ENCODE data around the gene LPO.

The LPO gene

GRCh38 chr17:58228679-58229078 is 9.7 kb upstream of the LPO start:
- Histone ChIP-seq H4K12ac (ENCODE audit: low read depth, low read length) (no peak overlapping the region), H3K79me2 (ENCODE audit: control insufficient read depth, insufficient read depth, low read length, poor library complexity) (no peaks in the 10 kb centered on the region), H2BK12ac (ENCODE audit: low read length) (no peak overlapping the region), H3K23ac (ENCODE audit: low read length) (no peak overlapping the region), H3K4ac (ENCODE audit: low read depth, low read length) (no peak overlapping the region), H3K4me3 (ENCODE audit: low read depth, low read length) (no peak overlapping the region), H2AK5ac (ENCODE audit: low read length) (no peak overlapping the region), H3K9me3 (ENCODE audit: insufficient read depth, low read depth, low read length) (no peaks in the 10 kb centered on the region), H3K79me1 (ENCODE audit: low read length) (no peaks in the 10 kb centered on the region), H3K4me1 (ENCODE audit: control insufficient read depth in 1 of 2, insufficient read depth in 2 of 2, low read length in 2 of 2) (no peaks in the 10 kb centered on the region), H3K9ac (ENCODE audit: low read length) (no peak overlapping the region), H3K14ac (ENCODE audit: low read length) (no peak overlapping the region), H3K27me3 (ENCODE audit: insufficient read depth, low read length) (no peaks in the 10 kb centered on the region), H2BK5ac (ENCODE audit: low read depth, low read length, poor library complexity) (no peak overlapping the region), H2BK120ac (ENCODE audit: insufficient read depth, low read length, poor library complexity) (no peak overlapping the region), H2AFZ (ENCODE audit: insufficient read depth, low read length, poor library complexity) (no peak overlapping the region), H3K36me3 (ENCODE audit: control insufficient read depth in 1 of 2, insufficient read depth in 2 of 2, low read length in 2 of 2) (no peaks in the 10 kb centered on the region), H3K4me2 (ENCODE audit: low read length) (no peak overlapping the region), H3K18ac (ENCODE audit: low read length) (no peak overlapping the region), H4K8ac (ENCODE audit: low read depth, low read length) (no peak overlapping the region), H3K27ac (ENCODE audit: low read depth, low read length) (no peak overlapping the region), H4K91ac (ENCODE audit: low read depth, low read length) (no peak overlapping the region)
- no CpG with 5 or more reads among the region's 3 CpGs for WGBS (ENCODE audit: extremely low coverage, insufficient coverage, insufficient read length)
- DNase-seq: no peak

GRCh38 chr17:58229384-58229783 is 9.0 kb upstream of the LPO start:
- Histone ChIP-seq H3K14ac (ENCODE audit: low read length) (no peak overlapping the region), H3K27ac (ENCODE audit: low read depth, low read length) (no peak overlapping the region), H3K4ac (ENCODE audit: low read depth, low read length) (no peak overlapping the region), H3K4me1 (ENCODE audit: control insufficient read depth in 1 of 2, insufficient read depth in 2 of 2, low read length in 2 of 2) (no peaks in the 10 kb centered on the region), H4K12ac (ENCODE audit: low read depth, low read length) (no peak overlapping the region), H4K91ac (ENCODE audit: low read depth, low read length) (no peak overlapping the region), H2BK5ac (ENCODE audit: low read depth, low read length, poor library complexity) (no peak overlapping the region), H3K23ac (ENCODE audit: low read length) (no peak overlapping the region), H3K27me3 (ENCODE audit: insufficient read depth, low read length) (no peaks in the 10 kb centered on the region), H3K18ac (ENCODE audit: low read length) (no peak overlapping the region), H2AFZ (ENCODE audit: insufficient read depth, low read length, poor library complexity) (no peak overlapping the region), H3K4me2 (ENCODE audit: low read length) (no peak overlapping the region), H3K9ac (ENCODE audit: low read length) (no peak overlapping the region), H3K36me3 (ENCODE audit: control insufficient read depth in 1 of 2, insufficient read depth in 2 of 2, low read length in 2 of 2) (no peaks in the 10 kb centered on the region), H2BK120ac (ENCODE audit: insufficient read depth, low read length, poor library complexity) (no peak overlapping the region), H4K8ac (ENCODE audit: low read depth, low read length) (no peak overlapping the region), H2BK12ac (ENCODE audit: low read length) (no peak overlapping the region), H3K4me3 (ENCODE audit: low read depth, low read length) (no peak overlapping the region), H3K79me1 (ENCODE audit: low read length) (no peaks in the 10 kb centered on the region), H3K9me3 (ENCODE audit: insufficient read depth, low read depth, low read length) (no peaks in the 10 kb centered on the region), H2AK5ac (ENCODE audit: low read length) (no peak overlapping the region), H3K79me2 (ENCODE audit: control insufficient read depth, insufficient read depth, low read length, poor library complexity) (no peaks in the 10 kb centered on the region)
- DNase-seq: no peak
- no CpG with 5 or more reads among the region's 1 CpG for WGBS (ENCODE audit: extremely low coverage, insufficient coverage, insufficient read length)

- Histone ChIP-seq H2BK5ac (ENCODE audit: low read depth, low read length, poor library complexity) (no peak overlapping the region), H2AK5ac (ENCODE audit: low read length) (no peak overlapping the region), H3K4me3 (ENCODE audit: low read depth, low read length) (no peak overlapping the region), H3K4me2 (ENCODE audit: low read length) (no peak overlapping the region), H4K8ac (ENCODE audit: low read depth, low read length) (no peak overlapping the region), H3K27ac (ENCODE audit: low read depth, low read length) (no peak overlapping the region), H2BK12ac (ENCODE audit: low read length) (no peak overlapping the region), H3K4me1 (ENCODE audit: control insufficient read depth in 1 of 2, insufficient read depth in 2 of 2, low read length in 2 of 2) (no peaks in the 10 kb centered on the region), H3K23ac (ENCODE audit: low read length) (no peak overlapping the region), H3K36me3 (ENCODE audit: control insufficient read depth in 1 of 2, insufficient read depth in 2 of 2, low read length in 2 of 2) (no peaks in the 10 kb centered on the region), H3K18ac (ENCODE audit: low read length) (no peak overlapping the region), H2BK120ac (ENCODE audit: insufficient read depth, low read length, poor library complexity) (no peak overlapping the region), H3K9ac (ENCODE audit: low read length) (no peak overlapping the region), H2AFZ (ENCODE audit: insufficient read depth, low read length, poor library complexity) (no peak overlapping the region), H4K91ac (ENCODE audit: low read depth, low read length) (no peak overlapping the region), H3K27me3 (ENCODE audit: insufficient read depth, low read length) (no peaks in the 10 kb centered on the region), H3K14ac (ENCODE audit: low read length) (no peak overlapping the region), H3K4ac (ENCODE audit: low read depth, low read length) (no peak overlapping the region), H4K12ac (ENCODE audit: low read depth, low read length) (no peak overlapping the region), H3K9me3 (ENCODE audit: insufficient read depth, low read depth, low read length) (no peaks in the 10 kb centered on the region), H3K79me2 (ENCODE audit: control insufficient read depth, insufficient read depth, low read length, poor library complexity) (no peaks in the 10 kb centered on the region), H3K79me1 (ENCODE audit: low read length) (no peaks in the 10 kb centered on the region)
- no peak for DNase-seq
- no CpG with 5 or more reads among the region's 4 CpGs for WGBS (ENCODE audit: extremely low coverage, insufficient coverage, insufficient read length)
Observed at GRCh38 chr17:58229881-58230280, 8.5 kb upstream of the LPO start.

GRCh38 chr17:58231641-58232040 is 6.7 kb upstream of the LPO start:
- H4K8ac ChIP-seq (ENCODE audit: low read depth, low read length): no peak overlapping the region
- no peak overlapping the region for H3K14ac ChIP-seq (ENCODE audit: low read length)
- no peak overlapping the region for H3K4me3 ChIP-seq (ENCODE audit: low read depth, low read length)
- H2BK5ac ChIP-seq (ENCODE audit: low read depth, low read length, poor library complexity): no peak overlapping the region
- H2AFZ ChIP-seq (ENCODE audit: insufficient read depth, low read length, poor library complexity): no peak overlapping the region
- WGBS (ENCODE audit: extremely low coverage, insufficient coverage, insufficient read length): no CpG with 5 or more reads among the region's 2 CpGs
- no peak overlapping the region for H3K23ac ChIP-seq (ENCODE audit: low read length)
- no peak overlapping the region for H2BK12ac ChIP-seq (ENCODE audit: low read length)
- no peak overlapping the region for H3K27ac ChIP-seq (ENCODE audit: low read depth, low read length)
- no peaks in the 10 kb centered on the region for H3K36me3 ChIP-seq (ENCODE audit: control insufficient read depth in 1 of 2, insufficient read depth in 2 of 2, low read length in 2 of 2)
- no peaks in the 10 kb centered on the region for H3K79me2 ChIP-seq (ENCODE audit: control insufficient read depth, insufficient read depth, low read length, poor library complexity)
- no peak overlapping the region for H4K91ac ChIP-seq (ENCODE audit: low read depth, low read length)
- H3K9me3 ChIP-seq (ENCODE audit: insufficient read depth, low read depth, low read length): no peaks in the 10 kb centered on the region
- no peak overlapping the region for H3K9ac ChIP-seq (ENCODE audit: low read length)
- H3K18ac ChIP-seq (ENCODE audit: low read length): no peak overlapping the region
- H3K4me1 ChIP-seq (ENCODE audit: control insufficient read depth in 1 of 2, insufficient read depth in 2 of 2, low read length in 2 of 2): no peaks in the 10 kb centered on the region
- no peak overlapping the region for H2AK5ac ChIP-seq (ENCODE audit: low read length)
- H3K27me3 ChIP-seq (ENCODE audit: insufficient read depth, low read length): no peaks in the 10 kb centered on the region
- no peak overlapping the region for H3K4ac ChIP-seq (ENCODE audit: low read depth, low read length)
- no peaks in the 10 kb centered on the region for H3K79me1 ChIP-seq (ENCODE audit: low read length)
- H3K4me2 ChIP-seq (ENCODE audit: low read length): no peak overlapping the region
- DNase-seq: no peak
- no peak overlapping the region for H4K12ac ChIP-seq (ENCODE audit: low read depth, low read length)
- H2BK120ac ChIP-seq (ENCODE audit: insufficient read depth, low read length, poor library complexity): no peak overlapping the region

All from trophoblast cell (in vitro differentiated cells and primary cell).